Panc1 (cell line): ENCODE data around the gene KRT6C.

Experiments used
- POLR2AphosphoS5 ChIP-seq: IDR thresholded peaks from 2 replicates; pipeline ENCODE4 v1.6.1; 2012; ENCODE audit warnings: mild to moderate bottlenecking, low read depth, low read length, moderate library complexity
- REST ChIP-seq, 2 experiments: IDR thresholded peaks; 2 replicates each; pipeline ENCODE4 v1.6.1; 2011 to 2012; ENCODE audit warnings: low read depth in 2 of 2, control low read depth in 1 of 2, low read length in 1 of 2, mild to moderate bottlenecking in 1 of 2, moderate library complexity in 1 of 2; ENCODE audit not compliant: insufficient read depth in 1 of 2
- SIN3A ChIP-seq: IDR thresholded peaks from 2 replicates; pipeline ENCODE4 v1.6.1; 2012; ENCODE audit warnings: low read depth, mild to moderate bottlenecking, low read length, moderate library complexity, borderline replicate concordance; ENCODE audit not compliant: insufficient read depth
- TCF7L2 ChIP-seq: IDR thresholded peaks from 2 replicates; pipeline ENCODE4 v1.6.1; 2011; ENCODE audit warnings: mild to moderate bottlenecking, low read depth, low read length, inconsistent platforms
- TF ChIP-seq, protein P1 (sequence below): fragments of 450-650 bp; IDR thresholded peaks from 2 replicates; pipeline ENCODE4 v1.5.1; 2017; ENCODE audit warnings: mild to moderate bottlenecking

GRCh38 chr12:52439845-52440244 lies 33.8 kb downstream of the KRT6C start:
- TF ChIP-seq, protein P1, sequence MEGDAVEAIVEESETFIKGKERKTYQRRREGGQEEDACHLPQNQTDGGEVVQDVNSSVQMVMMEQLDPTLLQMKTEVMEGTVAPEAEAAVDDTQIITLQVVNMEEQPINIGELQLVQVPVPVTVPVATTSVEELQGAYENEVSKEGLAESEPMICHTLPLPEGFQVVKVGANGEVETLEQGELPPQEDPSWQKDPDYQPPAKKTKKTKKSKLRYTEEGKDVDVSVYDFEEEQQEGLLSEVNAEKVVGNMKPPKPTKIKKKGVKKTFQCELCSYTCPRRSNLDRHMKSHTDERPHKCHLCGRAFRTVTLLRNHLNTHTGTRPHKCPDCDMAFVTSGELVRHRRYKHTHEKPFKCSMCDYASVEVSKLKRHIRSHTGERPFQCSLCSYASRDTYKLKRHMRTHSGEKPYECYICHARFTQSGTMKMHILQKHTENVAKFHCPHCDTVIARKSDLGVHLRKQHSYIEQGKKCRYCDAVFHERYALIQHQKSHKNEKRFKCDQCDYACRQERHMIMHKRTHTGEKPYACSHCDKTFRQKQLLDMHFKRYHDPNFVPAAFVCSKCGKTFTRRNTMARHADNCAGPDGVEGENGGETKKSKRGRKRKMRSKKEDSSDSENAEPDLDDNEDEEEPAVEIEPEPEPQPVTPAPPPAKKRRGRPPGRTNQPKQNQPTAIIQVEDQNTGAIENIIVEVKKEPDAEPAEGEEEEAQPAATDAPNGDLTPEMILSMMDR = no peak
- TF ChIP-seq POLR2AphosphoS5 = no peak
- no peak for TF ChIP-seq REST (IDR thresholded peaks at IDR 0.05; ENCODE audit: insufficient read depth in 1 of 2, low read depth in 2 of 2, low read length in 1 of 2)
- TF ChIP-seq SIN3A = no peak
- no peak for TF ChIP-seq TCF7L2
